Measurements from ENCODE around the gene XK.

XK gene

GRCh38 chrX:37658343-37659030 lies 27.1 kb upstream of the XK start:
- no peak overlapping the region for H3K9ac ChIP-seq (ENCODE audit: low read depth, low read length)
- no peaks in the 10 kb centered on the region for H3K9me3 ChIP-seq (ENCODE audit: insufficient read depth, low read depth, low read length)
- no peaks in the 10 kb centered on the region for H3K27me3 ChIP-seq (ENCODE audit: insufficient read depth, low read length)
- no peaks in the 10 kb centered on the region for H3K4me1 ChIP-seq (ENCODE audit: insufficient read depth, low read length)
- H3K27ac ChIP-seq (ENCODE audit: low read length), result no peak overlapping the region
- no peak overlapping the region for H3K4me3 ChIP-seq (ENCODE audit: low read length)
- no peaks in the 10 kb centered on the region for H3K36me3 ChIP-seq (ENCODE audit: insufficient read depth, low read depth, low read length)

- no peaks in the 10 kb centered on the region for H3K27me3 ChIP-seq (ENCODE audit: insufficient read depth, low read length)
- no peaks in the 10 kb centered on the region for H3K36me3 ChIP-seq (ENCODE audit: insufficient read depth, low read depth, low read length)
- no peaks in the 10 kb centered on the region for H3K4me1 ChIP-seq (ENCODE audit: insufficient read depth, low read length)
- no peaks in the 10 kb centered on the region for H3K9me3 ChIP-seq (ENCODE audit: insufficient read depth, low read depth, low read length)
- H3K4me3 ChIP-seq (ENCODE audit: low read length), result no peak overlapping the region
- no peak overlapping the region for H3K27ac ChIP-seq (ENCODE audit: low read length)
- H3K9ac ChIP-seq (ENCODE audit: low read depth, low read length), result no peak overlapping the region
Measured at GRCh38 chrX:37659047-37659446, 26.5 kb upstream of the XK start.

- Histone ChIP-seq H3K36me3 (ENCODE audit: insufficient read depth, low read depth, low read length) (no peaks in the 10 kb centered on the region), H3K9me3 (ENCODE audit: insufficient read depth, low read depth, low read length) (no peaks in the 10 kb centered on the region), H3K27me3 (ENCODE audit: insufficient read depth, low read length) (no peaks in the 10 kb centered on the region), H3K9ac (ENCODE audit: low read depth, low read length) (no peak overlapping the region), H3K4me1 (ENCODE audit: insufficient read depth, low read length) (no peaks in the 10 kb centered on the region), H3K27ac (ENCODE audit: low read length) (no peak overlapping the region), H3K4me3 (ENCODE audit: low read length) (no peak overlapping the region)
Measured at GRCh38 chrX:37662181-37662580, 23.4 kb upstream of the XK start.

GRCh38 chrX:37666516-37666915 lies 19.1 kb upstream of the XK start:
- Histone ChIP-seq H3K27ac (ENCODE audit: low read length) (no peak overlapping the region), H3K9me3 (ENCODE audit: insufficient read depth, low read depth, low read length) (no peaks in the 10 kb centered on the region), H3K4me3 (ENCODE audit: low read length) (no peak overlapping the region), H3K36me3 (ENCODE audit: insufficient read depth, low read depth, low read length) (no peaks in the 10 kb centered on the region), H3K4me1 (ENCODE audit: insufficient read depth, low read length) (no peaks in the 10 kb centered on the region), H3K9ac (ENCODE audit: low read depth, low read length) (no peak overlapping the region), H3K27me3 (ENCODE audit: insufficient read depth, low read length) (no peaks in the 10 kb centered on the region)

- Histone ChIP-seq H3K4me3 (ENCODE audit: low read length) (no peak overlapping the region), H3K9me3 (ENCODE audit: insufficient read depth, low read depth, low read length) (no peaks in the 10 kb centered on the region), H3K9ac (ENCODE audit: low read depth, low read length) (no peak overlapping the region), H3K27ac (ENCODE audit: low read length) (no peak overlapping the region), H3K27me3 (ENCODE audit: insufficient read depth, low read length) (no peaks in the 10 kb centered on the region), H3K4me1 (ENCODE audit: insufficient read depth, low read length) (no peaks in the 10 kb centered on the region), H3K36me3 (ENCODE audit: insufficient read depth, low read depth, low read length) (no peaks in the 10 kb centered on the region)
Measured at GRCh38 chrX:37667141-37667540, 18.4 kb upstream of the XK start.

GRCh38 chrX:37672563-37672962 lies 13.0 kb upstream of the XK start:
- Histone ChIP-seq H3K27me3 (ENCODE audit: insufficient read depth, low read length) (no peaks in the 10 kb centered on the region), H3K4me1 (ENCODE audit: insufficient read depth, low read length) (no peaks in the 10 kb centered on the region), H3K9me3 (ENCODE audit: insufficient read depth, low read depth, low read length) (no peaks in the 10 kb centered on the region), H3K36me3 (ENCODE audit: insufficient read depth, low read depth, low read length) (no peaks in the 10 kb centered on the region), H3K4me3 (ENCODE audit: low read length) (no peak overlapping the region), H3K9ac (ENCODE audit: low read depth, low read length) (no peak overlapping the region), H3K27ac (ENCODE audit: low read length) (no peak overlapping the region)

- Histone ChIP-seq H3K9ac (ENCODE audit: low read depth, low read length) (no peak overlapping the region), H3K4me3 (ENCODE audit: low read length) (no peak overlapping the region), H3K9me3 (ENCODE audit: insufficient read depth, low read depth, low read length) (no peaks in the 10 kb centered on the region), H3K36me3 (ENCODE audit: insufficient read depth, low read depth, low read length) (no peaks in the 10 kb centered on the region), H3K4me1 (ENCODE audit: insufficient read depth, low read length) (no peaks in the 10 kb centered on the region), H3K27ac (ENCODE audit: low read length) (no peak overlapping the region), H3K27me3 (ENCODE audit: insufficient read depth, low read length) (no peaks in the 10 kb centered on the region)
Measured at GRCh38 chrX:37676811-37677210, 8.8 kb upstream of the XK start.

GRCh38 chrX:37677243-37677642 lies 8.3 kb upstream of the XK start:
- no peaks in the 10 kb centered on the region for H3K27me3 ChIP-seq (ENCODE audit: insufficient read depth, low read length)
- no peaks in the 10 kb centered on the region for H3K36me3 ChIP-seq (ENCODE audit: insufficient read depth, low read depth, low read length)
- no peak overlapping the region for H3K27ac ChIP-seq (ENCODE audit: low read length)
- H3K4me1 ChIP-seq (ENCODE audit: insufficient read depth, low read length), result no peaks in the 10 kb centered on the region
- no peak overlapping the region for H3K4me3 ChIP-seq (ENCODE audit: low read length)
- no peaks in the 10 kb centered on the region for H3K9me3 ChIP-seq (ENCODE audit: insufficient read depth, low read depth, low read length)
- no peak overlapping the region for H3K9ac ChIP-seq (ENCODE audit: low read depth, low read length)

GRCh38 chrX:37677765-37678164 lies 7.8 kb upstream of the XK start:
- H3K9me3 ChIP-seq (ENCODE audit: insufficient read depth, low read depth, low read length), result no peaks in the 10 kb centered on the region
- no peak overlapping the region for H3K9ac ChIP-seq (ENCODE audit: low read depth, low read length)
- no peak overlapping the region for H3K4me3 ChIP-seq (ENCODE audit: low read length)
- no peaks in the 10 kb centered on the region for H3K27me3 ChIP-seq (ENCODE audit: insufficient read depth, low read length)
- H3K4me1 ChIP-seq (ENCODE audit: insufficient read depth, low read length), result no peaks in the 10 kb centered on the region
- no peaks in the 10 kb centered on the region for H3K36me3 ChIP-seq (ENCODE audit: insufficient read depth, low read depth, low read length)
- H3K27ac ChIP-seq (ENCODE audit: low read length), result no peak overlapping the region

- no peaks in the 10 kb centered on the region for H3K27me3 ChIP-seq (ENCODE audit: insufficient read depth, low read length)
- H3K9ac ChIP-seq (ENCODE audit: low read depth, low read length), result no peak overlapping the region
- H3K4me1 ChIP-seq (ENCODE audit: insufficient read depth, low read length), result no peaks in the 10 kb centered on the region
- no peak overlapping the region for H3K4me3 ChIP-seq (ENCODE audit: low read length)
- no peaks in the 10 kb centered on the region for H3K9me3 ChIP-seq (ENCODE audit: insufficient read depth, low read depth, low read length)
- no peaks in the 10 kb centered on the region for H3K36me3 ChIP-seq (ENCODE audit: insufficient read depth, low read depth, low read length)
- H3K27ac ChIP-seq (ENCODE audit: low read length), result no peak overlapping the region
Measured at GRCh38 chrX:37678574-37678973, 7.0 kb upstream of the XK start.

GRCh38 chrX:37679230-37679629 lies 6.4 kb upstream of the XK start:
- Histone ChIP-seq H3K27ac (ENCODE audit: low read length) (no peak overlapping the region), H3K4me1 (ENCODE audit: insufficient read depth, low read length) (peaks cover 2% of the 10 kb centered on the region; the same call in 1 of the 2 replicates), H3K9ac (ENCODE audit: low read depth, low read length) (no peak overlapping the region)

GRCh38 chrX:37679888-37680287 lies 5.7 kb upstream of the XK start:
- peaks cover 7% of the 10 kb centered on the region; the same call in 1 of the 2 replicates for H3K4me1 ChIP-seq (ENCODE audit: insufficient read depth, low read length)
- H3K9me3 ChIP-seq (ENCODE audit: insufficient read depth, low read depth, low read length), result no peaks in the 10 kb centered on the region
- no peak overlapping the region for H3K9ac ChIP-seq (ENCODE audit: low read depth, low read length)

More at GRCh38 chrX:37679230-37679629, 6.4 kb upstream of the XK start:
- Histone ChIP-seq H3K36me3 (ENCODE audit: insufficient read depth, low read depth, low read length) (no peaks in the 10 kb centered on the region), H3K9me3 (ENCODE audit: insufficient read depth, low read depth, low read length) (no peaks in the 10 kb centered on the region), H3K27me3 (ENCODE audit: insufficient read depth, low read length) (no peaks in the 10 kb centered on the region), H3K4me3 (ENCODE audit: low read length) (no peak overlapping the region)

More at GRCh38 chrX:37679888-37680287, 5.7 kb upstream of the XK start:
- Histone ChIP-seq H3K27me3 (ENCODE audit: insufficient read depth, low read length) (no peaks in the 10 kb centered on the region), H3K4me3 (ENCODE audit: low read length) (no peak overlapping the region), H3K36me3 (ENCODE audit: insufficient read depth, low read depth, low read length) (no peaks in the 10 kb centered on the region), H3K27ac (ENCODE audit: low read length) (no peak overlapping the region)
